ENCODE measurements around the gene TMEM215. TPM values are rescaled to one million over a fixed set of nuclear protein-coding genes. Genes with fewer than 3 reads are reported as not detected.

Gene TMEM215
- total RNA-seq, 2 donors from 2014 or later, result not detected

DNA sequence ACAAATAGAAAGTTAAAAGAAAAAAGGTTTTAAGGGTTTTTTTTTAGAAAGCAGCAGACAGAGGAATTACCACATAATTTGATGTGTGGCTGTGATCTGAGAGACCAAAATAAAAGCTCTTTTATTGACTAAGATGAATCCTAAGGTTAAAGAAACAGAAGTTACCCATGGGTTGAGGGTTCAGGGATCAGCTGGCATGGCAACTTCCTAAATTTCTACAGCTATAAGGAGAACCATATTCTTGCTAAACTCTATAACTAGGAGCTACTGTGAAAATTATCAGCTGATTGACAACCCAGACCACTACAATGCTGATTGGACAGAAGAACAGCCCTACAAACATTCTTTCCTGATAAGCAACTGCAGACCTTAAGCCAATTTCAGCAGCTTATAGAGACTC is 40.2 kb downstream of the TMEM215 start:
- TF ChIP-seq POLR2AphosphoS5 (IDR thresholded peaks at IDR 0.05) (no peak), POLR2A (IDR thresholded peaks at IDR 0.05) (no peak)
- TF ChIP-seq, protein P1, sequence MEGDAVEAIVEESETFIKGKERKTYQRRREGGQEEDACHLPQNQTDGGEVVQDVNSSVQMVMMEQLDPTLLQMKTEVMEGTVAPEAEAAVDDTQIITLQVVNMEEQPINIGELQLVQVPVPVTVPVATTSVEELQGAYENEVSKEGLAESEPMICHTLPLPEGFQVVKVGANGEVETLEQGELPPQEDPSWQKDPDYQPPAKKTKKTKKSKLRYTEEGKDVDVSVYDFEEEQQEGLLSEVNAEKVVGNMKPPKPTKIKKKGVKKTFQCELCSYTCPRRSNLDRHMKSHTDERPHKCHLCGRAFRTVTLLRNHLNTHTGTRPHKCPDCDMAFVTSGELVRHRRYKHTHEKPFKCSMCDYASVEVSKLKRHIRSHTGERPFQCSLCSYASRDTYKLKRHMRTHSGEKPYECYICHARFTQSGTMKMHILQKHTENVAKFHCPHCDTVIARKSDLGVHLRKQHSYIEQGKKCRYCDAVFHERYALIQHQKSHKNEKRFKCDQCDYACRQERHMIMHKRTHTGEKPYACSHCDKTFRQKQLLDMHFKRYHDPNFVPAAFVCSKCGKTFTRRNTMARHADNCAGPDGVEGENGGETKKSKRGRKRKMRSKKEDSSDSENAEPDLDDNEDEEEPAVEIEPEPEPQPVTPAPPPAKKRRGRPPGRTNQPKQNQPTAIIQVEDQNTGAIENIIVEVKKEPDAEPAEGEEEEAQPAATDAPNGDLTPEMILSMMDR (IDR thresholded peaks at IDR 0.05), result no peak
- H3K27ac ChIP-seq, result no peak overlapping the region
- no peak for DNase-seq (ENCODE audit: low spot score)
- no peaks in the 10 kb centered on the region for H3K4me1 ChIP-seq (replicated peaks)
- intact Hi-C loops (cut with DNase I), result no loop called here
- no peaks in the 10 kb centered on the region for H3K27me3 ChIP-seq (replicated peaks; ENCODE audit: insufficient read depth)
- H3K36me3 ChIP-seq, result no peaks in the 10 kb centered on the region
- no peaks in the 10 kb centered on the region for H3K9me3 ChIP-seq
- no peak overlapping the region for H3K4me3 ChIP-seq

DNA sequence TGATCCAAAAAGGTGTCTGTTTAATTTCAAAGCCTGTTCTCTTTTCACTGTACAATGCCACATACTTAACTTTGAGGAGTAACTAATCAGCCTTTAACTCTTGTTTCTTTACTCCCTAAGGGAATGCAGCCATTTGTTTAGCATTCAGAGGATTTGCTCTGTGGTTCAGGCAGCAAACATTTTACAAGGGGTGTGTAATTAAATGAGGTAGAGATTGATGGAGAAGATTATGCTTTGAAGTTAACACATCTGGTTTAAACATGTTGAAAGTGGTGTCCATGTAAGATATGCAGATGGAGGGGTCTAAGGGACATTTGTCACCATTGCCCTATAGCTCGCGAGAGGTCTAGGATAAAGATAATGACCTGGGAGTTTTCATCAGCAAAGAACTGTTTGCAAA is 41.9 kb downstream of the TMEM215 start:
- H3K27ac ChIP-seq, result no peak overlapping the region
- TF ChIP-seq POLR2AphosphoS5 (IDR thresholded peaks at IDR 0.05), result no peak
- TF ChIP-seq, protein P1 (IDR thresholded peaks at IDR 0.05), result no peak
- TF ChIP-seq POLR2A (IDR thresholded peaks at IDR 0.05), result no peak
- H3K27me3 ChIP-seq (replicated peaks; ENCODE audit: insufficient read depth), result no peaks in the 10 kb centered on the region
- intact Hi-C loops (cut with DNase I), result no loop called here
- WGBS, result 51% methylated on average over 2 of the region's 2 CpGs
- no peaks in the 10 kb centered on the region for H3K4me1 ChIP-seq (replicated peaks)
- H3K4me3 ChIP-seq, result no peak overlapping the region
- H3K36me3 ChIP-seq, result no peaks in the 10 kb centered on the region
- no peak for DNase-seq (ENCODE audit: low spot score)
- no peaks in the 10 kb centered on the region for H3K9me3 ChIP-seq

DNA sequence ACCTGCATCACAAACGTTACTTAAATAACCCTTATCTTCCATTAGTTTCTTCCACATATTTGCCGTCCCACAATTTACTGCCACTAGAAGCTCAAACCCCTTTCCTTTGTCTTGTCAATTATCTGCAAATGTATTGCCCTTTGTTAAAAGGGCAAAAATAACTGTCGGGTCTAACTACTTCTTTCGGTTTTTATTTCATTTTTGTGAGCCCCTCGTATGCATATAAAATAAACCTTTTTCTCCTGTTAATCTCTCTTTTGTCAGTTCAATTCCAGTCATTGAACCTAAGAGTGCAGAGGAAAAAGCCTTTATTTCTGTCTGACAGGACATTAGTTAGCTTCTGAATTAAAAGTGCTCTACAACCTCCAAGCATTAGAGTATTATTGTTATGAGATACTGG is 45.5 kb downstream of the TMEM215 start:
- 77% methylated on average over 5 of the region's 5 CpGs for WGBS
- Histone ChIP-seq H3K4me1 (replicated peaks) (no peaks in the 10 kb centered on the region), H3K27ac (no peak overlapping the region), H3K27me3 (replicated peaks; ENCODE audit: insufficient read depth) (peaks cover under 1% of the 10 kb centered on the region), H3K4me3 (no peak overlapping the region), H3K36me3 (no peaks in the 10 kb centered on the region), H3K9me3 (no peaks in the 10 kb centered on the region)
- TF ChIP-seq, protein P1 (IDR thresholded peaks at IDR 0.05), result no peak
- TF ChIP-seq POLR2AphosphoS5 (IDR thresholded peaks at IDR 0.05), result no peak
- TF ChIP-seq POLR2A (IDR thresholded peaks at IDR 0.05), result no peak
- DNase-seq (ENCODE audit: low spot score), result no peak
- intact Hi-C loops (cut with DNase I), result no loop called here

DNA sequence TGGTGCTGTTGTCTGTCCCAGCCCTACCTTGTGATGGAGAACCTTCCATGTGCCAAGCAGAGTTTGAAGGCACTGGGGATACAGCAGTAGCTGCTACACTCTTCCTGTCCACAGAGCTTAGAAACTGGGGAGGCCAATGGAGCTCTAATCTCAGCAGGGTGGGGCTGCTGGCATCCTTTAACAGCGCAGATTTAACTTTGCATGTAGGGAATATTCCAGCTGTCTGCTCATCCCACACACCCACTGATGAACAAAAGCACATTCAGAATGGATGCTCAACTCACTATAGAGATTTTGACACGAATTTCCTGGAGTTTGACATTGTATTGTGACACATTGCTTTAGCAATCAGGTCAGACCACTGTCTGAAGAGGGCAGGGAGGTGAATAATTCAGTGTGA is 49.0 kb downstream of the TMEM215 start:
- H3K4me3 ChIP-seq, result no peak overlapping the region
- peaks cover 3% of the 10 kb centered on the region for H3K27me3 ChIP-seq (replicated peaks; ENCODE audit: insufficient read depth)
- H3K36me3 ChIP-seq, result no peaks in the 10 kb centered on the region
- H3K27ac ChIP-seq, result no peak overlapping the region
- DNase-seq (ENCODE audit: low spot score), result no peak
- 54% methylated on average over 2 of the region's 2 CpGs for WGBS
- H3K9me3 ChIP-seq, result no peaks in the 10 kb centered on the region
- intact Hi-C loops (cut with DNase I), result no loop called here
- no peak for TF ChIP-seq POLR2A (IDR thresholded peaks at IDR 0.05)
- TF ChIP-seq POLR2AphosphoS5 (IDR thresholded peaks at IDR 0.05), result no peak
- TF ChIP-seq, protein P1 (IDR thresholded peaks at IDR 0.05), result no peak
- no peaks in the 10 kb centered on the region for H3K4me1 ChIP-seq (replicated peaks)

Small RNAs within 50 kb of the gene (small RNA-seq; reads per million reads assigned to genes)
- gene RF00019, result 0 reads per million in 2 donors

Other genes starting within 250 kb of the TMEM215 start
- gene SMIM27, start 231.2 kb upstream of the TMEM215 start, total RNA-seq, result 1 to 10 TPM; 6.4 to 8.3 TPM
- 10 to 100 TPM; 18.2 to 27.2 TPM for gene TOPORS, start 231.0 kb upstream of the TMEM215 start, total RNA-seq
- 10 to 100 TPM; 43.0 to 56.4 TPM for gene NDUFB6, start 210.4 kb upstream of the TMEM215 start, total RNA-seq
- 1 to 10 TPM in 1 of 2 donors, not detected in 1; 2.0 TPM for gene TAF1L, start 147.9 kb upstream of the TMEM215 start, total RNA-seq
- gene APTX, start 218.1 kb downstream of the TMEM215 start, total RNA-seq, result 10 to 100 TPM; 23.2 to 34.8 TPM
- 100 to 1,000 TPM in 1 of 2 donors, 10 to 100 TPM in 1; 99.4 to 116 TPM for gene DNAJA1, start 241.7 kb downstream of the TMEM215 start, total RNA-seq

Data from prostate gland (tissue), 2 donors.